Neural cell (in vitro differentiated cells): ENCODE results near the gene FBXO5. TPM values are rescaled to one million over a fixed set of nuclear protein-coding genes. Genes with fewer than 3 reads are reported as not detected.

Experiments
- H2AFZ ChIP-seq: fragments of 200-600, 300-800 bp; sonication (generic), shearing (Covaris generic); 2 replicates; pipeline ENCODE4 v1.6.0; 2014; ENCODE audit warnings: low read depth, mild to moderate bottlenecking, antibody characterized with exemption, low read length, moderate library complexity
- H3F3A ChIP-seq: fragments of 200-600 bp; shearing (Covaris generic); 2 replicates; pipeline ENCODE4 v1.6.1; 2016; ENCODE audit warnings: mild to moderate bottlenecking, moderate library complexity, mixed read lengths, antibody characterized with exemption, low read length; ENCODE audit not compliant: insufficient read depth, poor library complexity, severe bottlenecking
- H3K27ac ChIP-seq: fragments of 200-600, 300-800 bp; sonication (generic), shearing (Covaris generic); 2 replicates; pipeline ENCODE4 v1.5.1; 2014; ENCODE audit warnings: mild to moderate bottlenecking, low read length, moderate library complexity
- H3K27me3 ChIP-seq: fragments of 300-800, 200-600 bp; sonication (generic), shearing (Covaris generic); 2 replicates; pipeline ENCODE4 v1.6.0; 2014; ENCODE audit warnings: mild to moderate bottlenecking, low read depth, low read length, moderate library complexity; ENCODE audit not compliant: insufficient read depth
- H3K36me3 ChIP-seq: fragments of 300-800, 200-600 bp; sonication (generic), shearing (Covaris generic); 2 replicates; pipeline ENCODE4 v1.5.1; 2014; ENCODE audit warnings: mild to moderate bottlenecking, antibody characterized with exemption, low read length, moderate library complexity; ENCODE audit not compliant: insufficient read depth
- H3K4me2 ChIP-seq: fragments of 300-800, 200-600 bp; sonication (generic), shearing (Covaris generic); 2 replicates; pipeline ENCODE4 v1.6.0; 2014; ENCODE audit warnings: mild to moderate bottlenecking, low read length
- H3K4me3 ChIP-seq: fragments of 300-800, 200-600 bp; sonication (generic), shearing (Covaris generic); 2 replicates; pipeline ENCODE4 v1.5.1; 2014; ENCODE audit warnings: mild to moderate bottlenecking, low read length, moderate library complexity
- H3K79me2 ChIP-seq: fragments of 200-600 bp; shearing (Covaris generic); replicated peaks from 2 replicates; pipeline ENCODE4 v1.6.0; 2014; ENCODE audit warnings: mild to moderate bottlenecking, low read length, moderate library complexity; ENCODE audit not compliant: insufficient read depth
- H3K9ac ChIP-seq: fragments of 300-800, 200-600 bp; sonication (generic), shearing (Covaris generic); 2 replicates; pipeline ENCODE4 v1.6.1; 2016; ENCODE audit warnings: mild to moderate bottlenecking, low read length, mixed read lengths
- H3K9me2 ChIP-seq: fragments of 200-600 bp; shearing (Covaris generic); 2 replicates; pipeline ENCODE4 v1.6.1; 2016; ENCODE audit warnings: mild to moderate bottlenecking, low read length, mixed read lengths; ENCODE audit not compliant: insufficient read depth
- H3K9me3 ChIP-seq: fragments of 200-600, 300-800 bp; sonication (generic), shearing (Covaris generic); 2 replicates; pipeline ENCODE4 v1.6.1; 2016; ENCODE audit warnings: mild to moderate bottlenecking, mixed run types, low read length, moderate library complexity, mixed read lengths
- H4K20me1 ChIP-seq: fragments of 200-600 bp; shearing (Covaris generic); 2 replicates; pipeline ENCODE4 v1.6.1; 2016; ENCODE audit warnings: mild to moderate bottlenecking, mixed run types; ENCODE audit not compliant: insufficient read depth
- CTCF ChIP-seq: fragments of 450-650 bp; IDR thresholded peaks from 2 replicates; pipeline ENCODE4 v1.5.1; 2014; ENCODE audit warnings: antibody characterized with exemption, mild to moderate bottlenecking, moderate library complexity; ENCODE audit not compliant: poor library complexity, severe bottlenecking
- EP300 ChIP-seq: fragments of 450-650 bp; conservative IDR thresholded peaks from 2 replicates; pipeline ENCODE4 v1.6.1; 2014; ENCODE audit warnings: antibody characterized with exemption, mild to moderate bottlenecking, moderate library complexity; ENCODE audit not compliant: poor library complexity, severe bottlenecking
- EZH2 ChIP-seq: fragments of 200-600, 300-800 bp; shearing (Covaris generic), sonication (generic); IDR thresholded peaks from 2 replicates; pipeline ENCODE4 v1.6.1; 2014; ENCODE audit warnings: antibody characterized with exemption, low read length, borderline replicate concordance, mild to moderate bottlenecking; ENCODE audit not compliant: insufficient read depth, poor library complexity, severe bottlenecking
- MXI1 ChIP-seq: fragments of 450-650 bp; conservative IDR thresholded peaks from 2 replicates; pipeline ENCODE4 v1.6.1; 2014; ENCODE audit warnings: antibody characterized with exemption, mild to moderate bottlenecking; ENCODE audit not compliant: poor library complexity, severe bottlenecking
- POLR2AphosphoS5 ChIP-seq: IDR thresholded peaks from 2 replicates; pipeline ENCODE4 v1.6.1; 2012
- RAD21 ChIP-seq: fragments of 450-650 bp; conservative IDR thresholded peaks from 2 replicates; pipeline ENCODE4 v1.6.1; 2014; ENCODE audit warnings: antibody characterized with exemption, mild to moderate bottlenecking, moderate library complexity
- TAF1 ChIP-seq: IDR thresholded peaks from 2 replicates; pipeline ENCODE4 v1.6.1; 2012; ENCODE audit warnings: low read depth
- polyA plus RNA-seq: library from polyadenylated mRNA; depleted of rRNA; stranded (reverse); fragments of >200 nt; gene quantifications from 2 replicates; pipeline ENCODE4 v1.2.3, GENCODE V29; 2014
- TF ChIP-seq, protein P1 (sequence below): IDR thresholded peaks from 2 replicates; pipeline ENCODE4 v1.6.1; 2012; ENCODE audit warnings: borderline replicate concordance

Gene FBXO5
- polyA plus RNA-seq, 1 donor from 2014 or later, result 8.7 TPM

GRCh38 chr6:152993847-152994246 lies 11.0 kb upstream of the FBXO5 start:
- Histone ChIP-seq H3K79me2 (peaks cover 28% of the 10 kb centered on the region), H3K4me2 (no peak overlapping the region), H3K9ac (no peak overlapping the region), H3F3A (no peaks in the 10 kb centered on the region), H4K20me1 (no peaks in the 10 kb centered on the region), H3K36me3 (no peaks in the 10 kb centered on the region), H3K4me3 (no peak overlapping the region), H3K9me2 (no peaks in the 10 kb centered on the region), H3K27ac (no peak overlapping the region), H3K9me3 (no peaks in the 10 kb centered on the region), H3K27me3 (no peaks in the 10 kb centered on the region), H2AFZ (no peak overlapping the region)
- no peak for TF ChIP-seq POLR2AphosphoS5
- no peak for TF ChIP-seq TAF1
- TF ChIP-seq RAD21, result no peak
- TF ChIP-seq, protein P1, sequence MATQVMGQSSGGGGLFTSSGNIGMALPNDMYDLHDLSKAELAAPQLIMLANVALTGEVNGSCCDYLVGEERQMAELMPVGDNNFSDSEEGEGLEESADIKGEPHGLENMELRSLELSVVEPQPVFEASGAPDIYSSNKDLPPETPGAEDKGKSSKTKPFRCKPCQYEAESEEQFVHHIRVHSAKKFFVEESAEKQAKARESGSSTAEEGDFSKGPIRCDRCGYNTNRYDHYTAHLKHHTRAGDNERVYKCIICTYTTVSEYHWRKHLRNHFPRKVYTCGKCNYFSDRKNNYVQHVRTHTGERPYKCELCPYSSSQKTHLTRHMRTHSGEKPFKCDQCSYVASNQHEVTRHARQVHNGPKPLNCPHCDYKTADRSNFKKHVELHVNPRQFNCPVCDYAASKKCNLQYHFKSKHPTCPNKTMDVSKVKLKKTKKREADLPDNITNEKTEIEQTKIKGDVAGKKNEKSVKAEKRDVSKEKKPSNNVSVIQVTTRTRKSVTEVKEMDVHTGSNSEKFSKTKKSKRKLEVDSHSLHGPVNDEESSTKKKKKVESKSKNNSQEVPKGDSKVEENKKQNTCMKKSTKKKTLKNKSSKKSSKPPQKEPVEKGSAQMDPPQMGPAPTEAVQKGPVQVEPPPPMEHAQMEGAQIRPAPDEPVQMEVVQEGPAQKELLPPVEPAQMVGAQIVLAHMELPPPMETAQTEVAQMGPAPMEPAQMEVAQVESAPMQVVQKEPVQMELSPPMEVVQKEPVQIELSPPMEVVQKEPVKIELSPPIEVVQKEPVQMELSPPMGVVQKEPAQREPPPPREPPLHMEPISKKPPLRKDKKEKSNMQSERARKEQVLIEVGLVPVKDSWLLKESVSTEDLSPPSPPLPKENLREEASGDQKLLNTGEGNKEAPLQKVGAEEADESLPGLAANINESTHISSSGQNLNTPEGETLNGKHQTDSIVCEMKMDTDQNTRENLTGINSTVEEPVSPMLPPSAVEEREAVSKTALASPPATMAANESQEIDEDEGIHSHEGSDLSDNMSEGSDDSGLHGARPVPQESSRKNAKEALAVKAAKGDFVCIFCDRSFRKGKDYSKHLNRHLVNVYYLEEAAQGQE, result no peak
- no peak for TF ChIP-seq EP300
- no peak for TF ChIP-seq EZH2
- no peak for TF ChIP-seq MXI1

DNA sequence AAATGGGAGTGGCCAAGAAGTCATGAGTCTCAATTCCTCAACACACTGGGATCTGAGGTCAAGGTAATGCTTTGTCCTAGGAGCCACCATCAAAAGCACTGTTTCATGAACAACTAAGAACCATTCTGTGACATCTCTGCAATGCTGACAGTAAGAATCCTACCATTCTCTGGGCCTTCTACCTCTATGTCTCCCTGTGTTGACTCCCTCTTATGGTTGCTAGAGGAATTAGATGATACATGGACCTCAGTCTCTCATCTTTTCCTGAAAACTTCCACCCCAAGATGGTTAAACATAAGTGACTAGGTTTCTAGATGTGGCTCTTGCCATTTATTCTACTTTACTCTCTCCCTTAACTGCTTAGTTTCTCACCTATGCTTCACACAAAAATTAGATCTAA lies 10.6 kb upstream of the FBXO5 start:
- Histone ChIP-seq H4K20me1 (no peaks in the 10 kb centered on the region), H3K36me3 (no peaks in the 10 kb centered on the region), H3F3A (no peaks in the 10 kb centered on the region), H3K9me2 (no peaks in the 10 kb centered on the region), H3K27me3 (no peaks in the 10 kb centered on the region), H3K27ac (no peak overlapping the region), H3K9ac (no peak overlapping the region), H3K79me2 (peaks cover 24% of the 10 kb centered on the region), H3K4me3 (no peak overlapping the region), H3K4me2 (no peak overlapping the region), H2AFZ (no peak overlapping the region), H3K9me3 (no peaks in the 10 kb centered on the region)
- no peak for TF ChIP-seq CTCF
- TF ChIP-seq POLR2AphosphoS5, result no peak
- TF ChIP-seq, protein P1, result no peak
